Neuronal stem cell (in vitro differentiated cells): ENCODE data around the gene MACROD2.

Experiments used
- DNase-seq: peaks from one replicate; pipeline ENCODE4 v3.0.0-alpha.2; 2013; ENCODE audit warnings: low spot score
- H2AFZ ChIP-seq: one replicate; pipeline ENCODE4 v1.6.1; 2013; ENCODE audit warnings: mild to moderate bottlenecking, low read length, inconsistent platforms
- H2AK5ac ChIP-seq: 2 replicates; pipeline ENCODE4 v1.6.1; 2013; ENCODE audit warnings: low read depth, mild to moderate bottlenecking, inconsistent platforms, low read length, moderate library complexity, mixed read lengths
- H2BK120ac ChIP-seq: 2 replicates; pipeline ENCODE4 v1.6.1; 2013; ENCODE audit warnings: low read depth, mild to moderate bottlenecking, inconsistent platforms, low read length, moderate library complexity, mixed read lengths
- H2BK12ac ChIP-seq: one replicate; pipeline ENCODE4 v1.6.1; 2013; ENCODE audit warnings: low read length, inconsistent platforms
- H2BK15ac ChIP-seq: 2 replicates; pipeline ENCODE4 v1.6.1; 2013; ENCODE audit warnings: mild to moderate bottlenecking, low read length, inconsistent platforms, mixed read lengths
- H2BK5ac ChIP-seq: one replicate; pipeline ENCODE4 v1.6.1; 2013; ENCODE audit warnings: inconsistent platforms, mild to moderate bottlenecking, low read length, moderate library complexity
- H3K14ac ChIP-seq: one replicate; pipeline ENCODE4 v1.6.1; 2013; ENCODE audit warnings: low read length, inconsistent platforms
- H3K18ac ChIP-seq: 2 replicates; pipeline ENCODE4 v1.6.1; 2013; ENCODE audit warnings: low read length, inconsistent platforms
- H3K23ac ChIP-seq: 2 replicates; pipeline ENCODE4 v1.6.1; 2013; ENCODE audit warnings: low read depth, mild to moderate bottlenecking, mixed read lengths, low read length, inconsistent platforms; ENCODE audit not compliant: poor library complexity
- H3K27ac ChIP-seq: replicated peaks from 3 replicates; pipeline ENCODE4 v1.5.1; 2013; ENCODE audit warnings: low read length, inconsistent platforms
- H3K27me3 ChIP-seq, 3 experiments: 2 replicates each; pipeline ENCODE4 v1.6.1; 2013; ENCODE audit warnings: low read length in 3 of 3, mild to moderate bottlenecking in 2 of 3, inconsistent platforms in 1 of 3, low read depth in 1 of 3, mixed read lengths in 1 of 3, moderate library complexity in 1 of 3; ENCODE audit not compliant: control insufficient read depth in 3 of 3, insufficient read depth in 3 of 3
- H3K36me3 ChIP-seq, 2 donors: replicated peaks in 1 of 2; 2 replicates each; pipeline ENCODE4 v1.6.1; 2013; ENCODE audit warnings: low read length in 2 of 2; ENCODE audit not compliant: control insufficient read depth in 2 of 2, insufficient read depth in 2 of 2
- H3K4ac ChIP-seq: 2 replicates; pipeline ENCODE4 v1.6.1; 2013; ENCODE audit warnings: inconsistent platforms, mild to moderate bottlenecking, low read length, moderate library complexity
- H3K4me1 ChIP-seq, 2 donors: 1 replicate in 1 of 2; 2 replicates in 1 of 2; pipeline ENCODE4 v1.6.1; 2013; ENCODE audit warnings: low read length in 2 of 2, low read depth in 1 of 2; ENCODE audit not compliant: control insufficient read depth in 2 of 2, insufficient read depth in 1 of 2
- H3K4me2 ChIP-seq: one replicate; pipeline ENCODE4 v1.6.1; 2013; ENCODE audit warnings: mild to moderate bottlenecking, low read length, inconsistent platforms; ENCODE audit not compliant: insufficient read depth, poor library complexity, severe bottlenecking
- H3K4me3 ChIP-seq, 2 donors: 2 replicates each; pipeline ENCODE4 v1.5.1; 2013; ENCODE audit warnings: low read length in 2 of 2, mild to moderate bottlenecking in 2 of 2, inconsistent platforms in 1 of 2, moderate library complexity in 1 of 2
- H3K79me1 ChIP-seq: one replicate; pipeline ENCODE4 v1.6.1; 2013; ENCODE audit warnings: low read depth, mild to moderate bottlenecking, inconsistent platforms, low read length, moderate library complexity
- H3K9ac ChIP-seq: one replicate; pipeline ENCODE4 v1.6.1; 2013; ENCODE audit warnings: mild to moderate bottlenecking, low read depth, low read length, inconsistent platforms; ENCODE audit not compliant: poor library complexity
- H3K9me3 ChIP-seq, 2 donors: replicated peaks in 1 of 2; 2 replicates each; pipeline versions ENCODE3 to v1.6.1; 2013; ENCODE audit warnings: low read length in 2 of 2, mild to moderate bottlenecking in 2 of 2, inconsistent platforms in 1 of 2, low read depth in 1 of 2, mixed read lengths in 1 of 2, moderate library complexity in 1 of 2; ENCODE audit not compliant: control insufficient read depth in 2 of 2, insufficient read depth in 1 of 2
- H4K8ac ChIP-seq: one replicate; pipeline ENCODE4 v1.6.1; 2013; ENCODE audit warnings: low read depth, mild to moderate bottlenecking, inconsistent platforms, low read length, moderate library complexity
- H4K91ac ChIP-seq: one replicate; pipeline ENCODE4 v1.6.1; 2013; ENCODE audit warnings: low read length, low read depth, mild to moderate bottlenecking, inconsistent platforms; ENCODE audit not compliant: poor library complexity
- WGBS, 2 donors: extraction: QIAGEN DNeasy Blood & Tissue Kit; methylation state at CpG; one replicate each; pipeline ENCODE4 v1.1.7; 2013; ENCODE audit warnings: missing lambda C conversion rate in 2 of 2, mixed read lengths in 1 of 2; ENCODE audit not compliant: insufficient read length in 2 of 2, insufficient replicate concordance in 1 of 2; ENCODE audit errors: extremely low coverage in 2 of 2; 5-methylcytosine and 5-hydroxymethylcytosine counted together

The MACROD2 gene

GRCh38 chr20:15610787-15611186 lies 1615.5 kb downstream of the MACROD2 start:
- Histone ChIP-seq H2BK5ac (no peak overlapping the region), H3K79me1 (no peaks in the 10 kb centered on the region), H2BK15ac (no peak overlapping the region), H3K9ac (no peak overlapping the region), H3K14ac (no peak overlapping the region), H3K36me3 (no peaks in the 10 kb centered on the region), H2AFZ (no peak overlapping the region), H3K18ac (no peak overlapping the region), H4K91ac (no peak overlapping the region), H2BK120ac (no peak overlapping the region), H3K27ac (no peak overlapping the region), H3K4me3 (no peak overlapping the region), H3K4ac (no peak overlapping the region), H2AK5ac (no peak overlapping the region), H3K4me2 (no peak overlapping the region), H3K9me3 (no peaks in the 10 kb centered on the region), H3K23ac (no peak overlapping the region), H3K27me3 (no peaks in the 10 kb centered on the region), H2BK12ac (no peak overlapping the region), H4K8ac (no peak overlapping the region), H3K4me1 (peaks cover 0 to 6% of the 10 kb centered on the region in 2 donors)
- no CpG with 5 or more reads among the region's 2 CpGs for WGBS, 2 donors
- no peak for DNase-seq

DNA sequence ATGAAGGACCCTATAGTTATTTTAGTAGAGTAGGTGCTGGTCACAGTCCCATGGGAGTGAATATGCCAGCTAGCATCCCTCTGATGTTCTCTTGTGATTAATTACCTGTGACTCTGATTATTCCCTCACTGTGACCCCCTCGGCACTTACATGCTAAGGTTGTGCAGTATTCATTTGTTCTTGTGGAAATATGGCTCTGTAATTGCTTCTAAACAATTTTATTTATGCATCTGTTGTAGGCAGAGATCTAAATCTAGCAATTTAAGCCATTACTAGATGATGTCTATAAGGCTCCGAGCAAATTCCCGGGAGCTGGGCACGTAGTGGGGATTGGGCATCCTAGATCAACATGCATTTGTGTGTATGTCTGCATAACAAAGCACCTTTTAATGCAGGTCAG lies 1616.2 kb downstream of the MACROD2 start:
- H3K4me3 ChIP-seq: no peak overlapping the region
- no peak overlapping the region for H3K9ac ChIP-seq
- no peak overlapping the region for H2BK15ac ChIP-seq
- H2BK120ac ChIP-seq: no peak overlapping the region
- H2BK5ac ChIP-seq: no peak overlapping the region
- no CpG with 5 or more reads among the region's 4 CpGs for WGBS, 2 donors
- H4K91ac ChIP-seq: no peak overlapping the region
- no peak overlapping the region for H2AFZ ChIP-seq
- no peaks in the 10 kb centered on the region for H3K36me3 ChIP-seq
- H3K27ac ChIP-seq: no peak overlapping the region
- DNase-seq: no peak
- H3K79me1 ChIP-seq: no peaks in the 10 kb centered on the region
- H3K23ac ChIP-seq: no peak overlapping the region
- no peak overlapping the region for H4K8ac ChIP-seq
- H3K4me1 ChIP-seq: peaks cover 0 to 6% of the 10 kb centered on the region in 2 donors
- no peak overlapping the region for H3K4ac ChIP-seq
- no peak overlapping the region for H2AK5ac ChIP-seq
- no peak overlapping the region for H3K18ac ChIP-seq
- no peaks in the 10 kb centered on the region for H3K9me3 ChIP-seq
- no peak overlapping the region for H3K4me2 ChIP-seq
- no peak overlapping the region for H3K14ac ChIP-seq
- H3K27me3 ChIP-seq: no peaks in the 10 kb centered on the region
- H2BK12ac ChIP-seq: no peak overlapping the region

GRCh38 chr20:15612198-15612597 lies 1616.9 kb downstream of the MACROD2 start:
- no CpG with 5 or more reads among the region's 7 CpGs for WGBS, 2 donors
- Histone ChIP-seq H2BK120ac (no peak overlapping the region), H2BK15ac (no peak overlapping the region), H3K4me2 (no peak overlapping the region), H3K9me3 (no peaks in the 10 kb centered on the region), H2BK5ac (no peak overlapping the region), H2BK12ac (no peak overlapping the region), H3K23ac (no peak overlapping the region), H2AFZ (peak overlapping the region; percentile 36), H4K91ac (no peak overlapping the region), H3K27ac (no peak overlapping the region), H3K9ac (no peak overlapping the region), H3K4ac (no peak overlapping the region), H2AK5ac (no peak overlapping the region), H3K14ac (no peak overlapping the region), H4K8ac (no peak overlapping the region), H3K18ac (no peak overlapping the region), H3K4me3 (no peak overlapping the region), H3K4me1 (peaks cover 0 to 6% of the 10 kb centered on the region in 2 donors), H3K36me3 (no peaks in the 10 kb centered on the region), H3K79me1 (no peaks in the 10 kb centered on the region), H3K27me3 (no peaks in the 10 kb centered on the region)
- DNase-seq: no peak

GRCh38 chr20:15612769-15613168 lies 1617.5 kb downstream of the MACROD2 start:
- Histone ChIP-seq H2BK120ac (no peak overlapping the region), H3K9me3 (no peaks in the 10 kb centered on the region), H3K27me3 (no peaks in the 10 kb centered on the region), H2AK5ac (no peak overlapping the region), H2BK5ac (no peak overlapping the region), H4K8ac (no peak overlapping the region), H3K27ac (no peak overlapping the region), H3K4me2 (no peak overlapping the region), H3K36me3 (no peaks in the 10 kb centered on the region), H4K91ac (no peak overlapping the region), H3K4me3 (no peak overlapping the region), H3K4ac (no peak overlapping the region), H2BK15ac (no peak overlapping the region), H3K9ac (no peak overlapping the region), H2BK12ac (no peak overlapping the region), H3K4me1 (peaks cover 0 to 6% of the 10 kb centered on the region in 2 donors), H2AFZ (peak overlapping the region; percentile 36), H3K79me1 (no peaks in the 10 kb centered on the region), H3K18ac (no peak overlapping the region), H3K23ac (no peak overlapping the region), H3K14ac (no peak overlapping the region)
- DNase-seq: no peak
- no CpG with 5 or more reads among the region's 1 CpG for WGBS, 2 donors
